PC-9 (cell line): ENCODE data around the gene CCL3. TPM values are rescaled to one million over a fixed set of nuclear protein-coding genes. Genes with fewer than 3 reads are reported as not detected.

ENCODE experiments used
- BruUV-seq: library from RNA; stranded (reverse); fragments of 400-500 nt; replicated peaks from 2 replicates; lab custom pipeline; 2021; lab: Mats Ljungman, UMichigan
- CTCF ChIA-PET: fragments of 300-600 bp; sonication (Branson Sonifier 250); formaldehyde crosslinking; loops from one replicate; lab custom pipeline; 2022; ENCODE audit warnings: antibody characterized with exemption; lab: Charles Lee
- POLR2A ChIA-PET: fragments of 300-600 bp; sonication (Branson Sonifier 250); formaldehyde crosslinking; loops from one replicate; lab custom pipeline; 2022; ENCODE audit warnings: antibody characterized with exemption; ENCODE audit not compliant: unreplicated experiment; lab: Charles Lee
- DNase-seq, 2 experiments: peaks; one replicate each; pipeline versions ENCODE4 v3.0.0 to v3.0.0-alpha.2; 2015 to 2022; ENCODE audit warnings: mixed read lengths in 1 of 2
- H2AFZ ChIP-seq: fragments of 200-600 bp; sonication (generic); 2 replicates; pipeline ENCODE4 v1.8.1; 2017; ENCODE audit warnings: antibody characterized with exemption
- H3F3A ChIP-seq: fragments of 200-600 bp; sonication (generic); 2 replicates; pipeline ENCODE4 v1.8.1; 2017; ENCODE audit warnings: antibody characterized with exemption, mild to moderate bottlenecking, low read depth; ENCODE audit not compliant: insufficient read depth
- H3K27ac ChIP-seq: fragments of 200-600 bp; sonication (generic); 2 replicates; pipeline ENCODE4 v1.6.1; 2016; ENCODE audit warnings: mixed run types
- H3K27me3 ChIP-seq: fragments of 200-600 bp; sonication (generic); 2 replicates; pipeline ENCODE4 v1.6.1; 2016; ENCODE audit warnings: low read depth, mixed run types; ENCODE audit not compliant: insufficient read depth
- H3K36me3 ChIP-seq: fragments of 200-600 bp; sonication (generic); 2 replicates; pipeline ENCODE4 v1.6.1; 2016; ENCODE audit warnings: low read depth, mixed run types
- H3K4me1 ChIP-seq: fragments of 200-600 bp; sonication (generic); replicated peaks from 2 replicates; pipeline ENCODE4 v1.6.1; 2016; ENCODE audit warnings: mixed run types; ENCODE audit not compliant: insufficient read depth
- H3K4me2 ChIP-seq: fragments of 200-600 bp; sonication (generic); 2 replicates; pipeline ENCODE4 v1.6.1; 2017; ENCODE audit warnings: mixed run types
- H3K4me3 ChIP-seq: fragments of 200-600 bp; sonication (generic); 2 replicates; pipeline ENCODE4 v1.6.1; 2016; ENCODE audit warnings: mixed run types
- H3K79me2 ChIP-seq: fragments of 200-600 bp; sonication (generic); 2 replicates; pipeline ENCODE4 v1.6.1; 2017; ENCODE audit warnings: low read depth, mixed run types
- H3K9me2 ChIP-seq: fragments of 200-600 bp; sonication (generic); 2 replicates; pipeline ENCODE4 v1.8.1; 2017; ENCODE audit warnings: mild to moderate bottlenecking; ENCODE audit not compliant: insufficient read depth
- H3K9me3 ChIP-seq: fragments of 200-600 bp; sonication (generic); 2 replicates; pipeline ENCODE4 v1.8.1; 2016; ENCODE audit warnings: low read depth; ENCODE audit not compliant: insufficient read depth
- H4K20me1 ChIP-seq: fragments of 200-600 bp; sonication (generic); 2 replicates; pipeline ENCODE4 v1.8.1; 2017; ENCODE audit not compliant: insufficient read depth
- EZH2 ChIP-seq: fragments of 200-600 bp; sonication (generic); IDR thresholded peaks from 2 replicates; pipeline ENCODE4 v1.8.0; 2017; ENCODE audit warnings: antibody characterized with exemption, low read depth
- intact Hi-C: fragments of 100-400 bp; cut with micrococcal nuclease; formaldehyde crosslinking; loops from one replicate; pipeline ENCODE4 v1.10.0; 2022; ENCODE audit not compliant: unreplicated experiment
- total RNA-seq: library from RNA; stranded (reverse); gene quantifications from 2 replicates; pipeline ENCODE4 v1.2.3, GENCODE V29; 2021
- TF ChIP-seq, protein P1 (sequence below): fragments of 200-600 bp; sonication (generic); conservative IDR thresholded peaks from 2 replicates; pipeline ENCODE4 v1.6.1; 2017; ENCODE audit warnings: mixed run types, antibody characterized with exemption, mild to moderate bottlenecking, moderate library complexity

CCL3 gene
- total RNA-seq, 1 experiment from 2014 or later = not detected

DNA sequence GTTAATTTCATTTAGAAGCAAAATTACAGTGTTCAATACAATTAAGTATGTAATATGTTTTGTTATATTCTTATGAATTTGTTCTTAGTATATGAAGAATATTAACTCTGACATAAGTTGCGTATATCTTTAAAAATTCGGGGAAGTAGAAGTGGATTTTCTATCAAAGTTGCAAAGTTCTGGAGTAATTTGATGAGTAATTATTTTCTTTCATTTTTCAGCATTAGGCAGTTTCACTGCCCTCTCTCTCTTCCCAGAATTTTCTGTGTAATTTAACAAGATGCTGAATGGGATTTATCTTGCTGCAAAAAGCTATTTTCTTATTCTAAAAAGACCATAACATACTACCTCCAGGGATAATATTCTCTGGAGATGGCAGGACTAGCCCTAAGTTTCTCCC, 34.8 kb downstream of the CCL3 start:
- Histone ChIP-seq H3K4me2 (no peak overlapping the region), H3K4me1 (no peaks in the 10 kb centered on the region), H3F3A (no peaks in the 10 kb centered on the region), H3K9me2 (no peaks in the 10 kb centered on the region), H3K36me3 (no peaks in the 10 kb centered on the region), H3K27me3 (peaks cover 20% of the 10 kb centered on the region), H3K9me3 (no peaks in the 10 kb centered on the region), H3K27ac (no peak overlapping the region), H4K20me1 (no peaks in the 10 kb centered on the region), H2AFZ (no peak overlapping the region), H3K79me2 (no peaks in the 10 kb centered on the region), H3K4me3 (no peak overlapping the region)
- no peak for DNase-seq
- ChIA-PET POLR2A (interaction anchor here (0.7 kb wide), 1 partner anchor 547 kb away, joined by 3 read pairs; no protein-coding TSS in a partner anchor), CTCF (no interaction called here)
- no TSS peak for BruUV-seq
- TF ChIP-seq EZH2 = no peak
- TF ChIP-seq, protein P1, sequence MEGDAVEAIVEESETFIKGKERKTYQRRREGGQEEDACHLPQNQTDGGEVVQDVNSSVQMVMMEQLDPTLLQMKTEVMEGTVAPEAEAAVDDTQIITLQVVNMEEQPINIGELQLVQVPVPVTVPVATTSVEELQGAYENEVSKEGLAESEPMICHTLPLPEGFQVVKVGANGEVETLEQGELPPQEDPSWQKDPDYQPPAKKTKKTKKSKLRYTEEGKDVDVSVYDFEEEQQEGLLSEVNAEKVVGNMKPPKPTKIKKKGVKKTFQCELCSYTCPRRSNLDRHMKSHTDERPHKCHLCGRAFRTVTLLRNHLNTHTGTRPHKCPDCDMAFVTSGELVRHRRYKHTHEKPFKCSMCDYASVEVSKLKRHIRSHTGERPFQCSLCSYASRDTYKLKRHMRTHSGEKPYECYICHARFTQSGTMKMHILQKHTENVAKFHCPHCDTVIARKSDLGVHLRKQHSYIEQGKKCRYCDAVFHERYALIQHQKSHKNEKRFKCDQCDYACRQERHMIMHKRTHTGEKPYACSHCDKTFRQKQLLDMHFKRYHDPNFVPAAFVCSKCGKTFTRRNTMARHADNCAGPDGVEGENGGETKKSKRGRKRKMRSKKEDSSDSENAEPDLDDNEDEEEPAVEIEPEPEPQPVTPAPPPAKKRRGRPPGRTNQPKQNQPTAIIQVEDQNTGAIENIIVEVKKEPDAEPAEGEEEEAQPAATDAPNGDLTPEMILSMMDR = no peak
- intact Hi-C loops = no loop called here

DNA sequence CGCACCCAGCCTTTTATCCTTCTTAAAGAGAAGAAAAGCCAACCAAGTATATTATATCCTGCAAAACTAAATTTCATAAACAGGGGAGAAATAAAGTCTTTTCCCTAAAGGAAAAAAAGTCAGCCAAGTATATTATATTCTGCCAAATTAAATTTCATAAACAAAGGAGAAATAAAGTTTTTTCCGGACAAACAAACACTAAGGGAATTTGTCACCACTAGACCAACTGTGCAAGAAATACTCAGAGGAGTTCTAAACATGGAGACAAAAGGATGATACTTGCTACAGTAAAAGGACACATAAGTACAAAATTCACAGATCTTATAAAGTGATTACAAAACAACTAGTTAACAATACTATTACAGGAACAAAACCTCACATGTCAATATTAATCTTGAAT, 40.3 kb downstream of the CCL3 start:
- Histone ChIP-seq H3K79me2 (no peaks in the 10 kb centered on the region), H3K4me1 (no peaks in the 10 kb centered on the region), H3K9me3 (no peaks in the 10 kb centered on the region), H2AFZ (no peak overlapping the region), H3F3A (no peaks in the 10 kb centered on the region), H3K4me3 (no peak overlapping the region), H4K20me1 (no peaks in the 10 kb centered on the region; the same call in 1 of the 2 replicates), H3K9me2 (no peaks in the 10 kb centered on the region), H3K27me3 (peaks cover 27% of the 10 kb centered on the region), H3K4me2 (no peak overlapping the region), H3K27ac (no peak overlapping the region), H3K36me3 (no peaks in the 10 kb centered on the region)
- TF ChIP-seq EZH2 = no peak
- TF ChIP-seq, protein P1 = no peak
- intact Hi-C loops = no loop called here
- POLR2A ChIA-PET = no interaction called here
- CTCF ChIA-PET = no interaction called here
- no peak for DNase-seq
- no TSS peak for BruUV-seq

DNA sequence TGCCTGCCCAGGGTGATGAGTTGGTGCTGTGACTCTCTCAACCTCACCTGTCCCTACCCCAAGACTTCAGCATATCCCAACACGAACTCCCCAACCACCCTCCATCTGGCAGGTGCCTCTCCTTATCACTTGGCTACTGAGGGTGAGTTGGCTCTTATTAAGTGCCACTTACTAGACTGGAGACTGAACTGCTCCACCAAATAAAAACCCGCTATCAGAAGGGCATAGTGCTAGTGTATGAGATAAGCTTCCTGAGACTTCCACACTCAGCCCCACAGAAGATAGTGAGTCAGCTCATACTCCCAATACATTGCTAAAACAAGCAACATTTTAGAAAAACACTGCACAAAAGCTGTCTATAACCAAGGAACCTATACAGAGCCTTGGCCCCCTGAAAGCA, 41.9 kb downstream of the CCL3 start:
- Histone ChIP-seq H3F3A (no peaks in the 10 kb centered on the region), H3K36me3 (no peaks in the 10 kb centered on the region), H3K27ac (no peak overlapping the region), H4K20me1 (no peaks in the 10 kb centered on the region; the same call in 1 of the 2 replicates), H3K27me3 (peaks cover 27% of the 10 kb centered on the region), H2AFZ (no peak overlapping the region), H3K79me2 (no peaks in the 10 kb centered on the region), H3K9me2 (no peaks in the 10 kb centered on the region), H3K4me3 (no peak overlapping the region), H3K4me1 (no peaks in the 10 kb centered on the region), H3K4me2 (no peak overlapping the region), H3K9me3 (no peaks in the 10 kb centered on the region)
- TF ChIP-seq, protein P1 = no peak
- ChIA-PET CTCF (no interaction called here), POLR2A (no interaction called here)
- intact Hi-C loops = no loop called here
- no peak for DNase-seq
- no TSS peak for BruUV-seq

Other genes with a start within 250 kb of the CCL3 start
- gene HEATR9, start 221.3 kb downstream of the CCL3 start, total RNA-seq = not detected in 2 replicates
- gene CCL5, start 209.8 kb downstream of the CCL3 start, total RNA-seq = not detected in 2 replicates
- gene RDM1, start 159.4 kb downstream of the CCL3 start, total RNA-seq = 14.5 and 15.5 TPM in 2 replicates
- gene LYZL6, start 146.4 kb downstream of the CCL3 start, total RNA-seq = not detected in 2 replicates
- not detected in 2 replicates for gene CCL16, start 108.6 kb downstream of the CCL3 start, total RNA-seq
- gene CCL14, start 103.4 kb downstream of the CCL3 start, total RNA-seq = not detected in 2 replicates
- not detected in 2 replicates for gene CCL15, start 88.6 kb downstream of the CCL3 start, total RNA-seq
- gene CCL23, start 72.2 kb downstream of the CCL3 start, total RNA-seq = not detected in 2 replicates
- not detected in 2 replicates for gene CCL18, start 25.9 kb downstream of the CCL3 start, total RNA-seq
- not detected in 2 replicates for gene CCL4, start 13.7 kb upstream of the CCL3 start, total RNA-seq
- gene TBC1D3B, start 86.5 kb upstream of the CCL3 start, total RNA-seq = 13.8 and 18.6 TPM in 2 replicates
- not detected in 2 replicates for gene CCL3L1, start 106.6 kb upstream of the CCL3 start, total RNA-seq
- not detected in 2 replicates for gene CCL4L2, start 120.9 kb upstream of the CCL3 start, total RNA-seq
- 0.50 and 0.81 TPM in 2 replicates for gene TBC1D3I, start 174.4 kb upstream of the CCL3 start, total RNA-seq
- gene TBC1D3G, start 233.7 kb upstream of the CCL3 start, total RNA-seq = not detected in 2 replicates